Nephron (organoid): Measurements from ENCODE around the gene HTT.

ENCODE experiments used
- H3K27ac Mint-ChIP-seq, 3 experiments: 2 replicates each; pipeline ENCODE4 v1.8.0; 2020; ENCODE audit warnings: mixed read lengths in 3 of 3, mild to moderate bottlenecking in 2 of 3, moderate library complexity in 1 of 3
- H3K27me3 Mint-ChIP-seq: 2 replicates; pipeline ENCODE4 v1.8.0; 2021; ENCODE audit warnings: low read depth, mild to moderate bottlenecking, moderate library complexity, mixed read lengths
- H3K36me3 Mint-ChIP-seq: 2 replicates; pipeline ENCODE4 v1.8.0; 2020; ENCODE audit warnings: low read depth, mixed read lengths
- H3K4me1 Mint-ChIP-seq: 2 replicates; pipeline ENCODE4 v1.8.0; 2020; ENCODE audit warnings: mixed read lengths
- H3K4me3 Mint-ChIP-seq, 3 experiments: 2 replicates each; pipeline ENCODE4 v1.8.0; 2020; ENCODE audit warnings: mild to moderate bottlenecking in 3 of 3, mixed read lengths in 3 of 3, moderate library complexity in 2 of 3
- H3K9me3 Mint-ChIP-seq: 2 replicates; pipeline ENCODE4 v1.8.0; 2020; ENCODE audit warnings: mixed read lengths
- CTCF ChIP-seq, 3 experiments: fragments of 200-600 bp; sonication (generic); IDR thresholded peaks; one replicate each; pipeline ENCODE4 v1.5.0; 2021; ENCODE audit warnings: antibody characterized with exemption in 3 of 3; ENCODE audit not compliant: unreplicated experiment in 3 of 3

The HTT gene

GRCh38 chr4:3268395-3269104, 194.1 kb downstream of the HTT start:
- TF ChIP-seq CTCF (IDR thresholded peaks at IDR 0.05; ENCODE audit: unreplicated experiment in 3 of 3), result no peak
- Mint-ChIP-seq H3K4me3 (no peak overlapping the region), H3K27me3 (peaks cover 4% of the 10 kb centered on the region), H3K27ac (no peak overlapping the region), H3K36me3 (no peaks in the 10 kb centered on the region), H3K4me1 (peaks cover 4% of the 10 kb centered on the region), H3K9me3 (no peaks in the 10 kb centered on the region)

- Mint-ChIP-seq H3K27me3 (peaks cover 4% of the 10 kb centered on the region), H3K9me3 (no peaks in the 10 kb centered on the region), H3K36me3 (no peaks in the 10 kb centered on the region), H3K4me1 (peaks cover 4% of the 10 kb centered on the region), H3K4me3 (no peak overlapping the region), H3K27ac (no peak overlapping the region)
- TF ChIP-seq CTCF (IDR thresholded peaks at IDR 0.05; ENCODE audit: unreplicated experiment in 3 of 3), result no peak
Measured at GRCh38 chr4:3269105-3269927, 194.8 kb downstream of the HTT start.

- no peak overlapping the region for H3K4me3 Mint-ChIP-seq
- TF ChIP-seq CTCF (IDR thresholded peaks at IDR 0.05; ENCODE audit: unreplicated experiment in 3 of 3), result no peak
- no peaks in the 10 kb centered on the region for H3K9me3 Mint-ChIP-seq
- no peaks in the 10 kb centered on the region for H3K36me3 Mint-ChIP-seq
- peaks cover 4% of the 10 kb centered on the region for H3K27me3 Mint-ChIP-seq
- no peak overlapping the region for H3K27ac Mint-ChIP-seq
- H3K4me1 Mint-ChIP-seq, result peaks cover 4% of the 10 kb centered on the region
Measured at GRCh38 chr4:3269991-3270611, 195.6 kb downstream of the HTT start.

GRCh38 chr4:3271131-3271530, 196.7 kb downstream of the HTT start:
- TF ChIP-seq CTCF (IDR thresholded peaks at IDR 0.05; ENCODE audit: unreplicated experiment in 3 of 3), result no peak
- Mint-ChIP-seq H3K27me3 (no peaks in the 10 kb centered on the region), H3K4me3 (no peak overlapping the region), H3K4me1 (peaks cover 4% of the 10 kb centered on the region), H3K27ac (no peak overlapping the region), H3K9me3 (no peaks in the 10 kb centered on the region), H3K36me3 (no peaks in the 10 kb centered on the region)

- no peaks in the 10 kb centered on the region for H3K4me1 Mint-ChIP-seq
- no peak overlapping the region for H3K27ac Mint-ChIP-seq
- TF ChIP-seq CTCF (IDR thresholded peaks at IDR 0.05; ENCODE audit: unreplicated experiment in 3 of 3), result no peak
- peaks cover 12% of the 10 kb centered on the region for H3K36me3 Mint-ChIP-seq
- peaks cover 16% of the 10 kb centered on the region for H3K9me3 Mint-ChIP-seq
- peaks cover 4% of the 10 kb centered on the region for H3K27me3 Mint-ChIP-seq
- no peak overlapping the region for H3K4me3 Mint-ChIP-seq
Measured at GRCh38 chr4:3276986-3277385, 202.5 kb downstream of the HTT start.
